HepG2 (cell line): ENCODE data around the gene GJA3. TPM values are rescaled to one million over a fixed set of nuclear protein-coding genes. Genes with fewer than 3 reads are reported as not detected.
A peak's percentile ranks its signal among the peaks of the same experiment; 100 is the strongest.

Source experiments
- ATAC-seq: fragments of 200-7000 bp; cut with Tn5 transposase; 3 replicates; pipeline ENCODE4 v1.9.1; 2020; ENCODE audit warnings: mild to moderate bottlenecking, moderate library complexity
- BruUV-seq: library from RNA; stranded (reverse); fragments of 400-500 nt; replicated peaks from 2 replicates; lab custom pipeline; 2021; lab: Mats Ljungman, UMichigan
- CTCF ChIA-PET: fragments of 300-600 bp; formaldehyde crosslinking; extraction: SDS; loops from one replicate; lab custom pipeline; 2021; ENCODE audit warnings: low total read pairs, inconsistent platforms, low intra/inter-chr PET ratio; lab: Yijun Ruan, JAX
- POLR2A ChIA-PET: fragments of 350-600 bp; sonication (Branson Sonifier 250); formaldehyde crosslinking; loops from one replicate; lab custom pipeline; 2020; ENCODE audit warnings: antibody characterized with exemption, inconsistent platforms; lab: Yijun Ruan, JAX
- DNase-seq: peaks from one replicate; pipeline ENCODE4 v3.0.0-alpha.2; 2015; ENCODE audit warnings: low spot score
- FAIRE-seq: peaks from 3 replicates; lab custom pipeline; 2011; peaks lifted over from hg19 to GRCh38; lab: Jason Lieb, UNC
- H2AFZ ChIP-seq: one replicate; pipeline ENCODE4 v1.6.1; 2011; ENCODE audit warnings: low read length, inconsistent platforms
- H3K27ac ChIP-seq: fragments of 300-600 bp; 3 replicates; pipeline ENCODE4 v1.8.0; 2011; ENCODE audit warnings: mixed run types, mild to moderate bottlenecking, mixed read lengths, low read length, inconsistent platforms; ENCODE audit not compliant: insufficient read depth; ENCODE audit errors: extremely low read length
- H3K27me3 ChIP-seq, 2 experiments: fragments of 200-600 bp in 1 of 2; 2 replicates in 1 of 2; 3 replicates in 1 of 2; pipeline versions ENCODE4 v1.6.0 to v1.8.0; 2011; ENCODE audit warnings: low read length in 2 of 2, mild to moderate bottlenecking in 2 of 2, moderate library complexity in 2 of 2, inconsistent platforms in 1 of 2; ENCODE audit not compliant: insufficient read depth in 2 of 2, control insufficient read depth in 1 of 2
- H3K36me3 ChIP-seq, 2 experiments: fragments of 200-600 bp in 1 of 2; replicated peaks in 1 of 2; 2 replicates in 1 of 2; 3 replicates in 1 of 2; pipeline versions ENCODE4 v1.5.1 to v1.8.0; 2011; ENCODE audit warnings: low read length in 2 of 2, inconsistent platforms in 1 of 2; ENCODE audit not compliant: insufficient read depth in 2 of 2, control insufficient read depth in 1 of 2
- H3K4me1 ChIP-seq: 2 replicates; pipeline ENCODE4 v1.5.1; 2012; ENCODE audit warnings: low read length, inconsistent platforms; ENCODE audit not compliant: insufficient read depth
- H3K4me2 ChIP-seq: 2 replicates; pipeline ENCODE4 v1.6.0; 2011; ENCODE audit warnings: low read depth, low read length, inconsistent platforms
- H3K4me3 ChIP-seq, 3 experiments: fragments of 200-600 bp in 1 of 3; sonication (generic), shearing (Covaris generic) in 1 of 3; replicated peaks in 1 of 3; 2 replicates each; pipeline ENCODE4 v1.5.1; 2011 to 2016; ENCODE audit warnings: low read length in 3 of 3, inconsistent platforms in 2 of 3, low read depth in 2 of 3, mild to moderate bottlenecking in 2 of 3, control low read depth in 1 of 3, mixed read lengths in 1 of 3; ENCODE audit not compliant: insufficient read depth in 1 of 3
- H3K79me2 ChIP-seq: one replicate; pipeline ENCODE4 v1.6.1; 2011; ENCODE audit warnings: low read length, inconsistent platforms; ENCODE audit not compliant: insufficient read depth
- H3K9ac ChIP-seq: 2 replicates; pipeline ENCODE4 v1.6.0; 2011; ENCODE audit warnings: mild to moderate bottlenecking, low read depth, low read length, inconsistent platforms; ENCODE audit not compliant: insufficient read depth
- H3K9me3 ChIP-seq: 2 replicates; pipeline ENCODE4 v1.5.1; 2012; ENCODE audit warnings: mild to moderate bottlenecking, low read length
- H4K20me1 ChIP-seq: 2 replicates; pipeline ENCODE4 v1.6.0; 2011; ENCODE audit warnings: inconsistent platforms, mild to moderate bottlenecking, low read length, moderate library complexity; ENCODE audit not compliant: insufficient read depth
- GATAD1 ChIP-seq: IDR thresholded peaks from 2 replicates; pipeline ENCODE4 v1.6.1; 2016; ENCODE audit warnings: missing genetic modification reagents, missing compliant biosample characterization
- MBNL3 ChIP-seq: fragments of 250-450 bp; sonication (Bioruptor Pico); conservative IDR thresholded peaks from 2 replicates; pipeline ENCODE4 v1.8.0; 2022; ENCODE audit warnings: mild to moderate bottlenecking, inconsistent platforms
- NONO ChIP-seq, 2 experiments: fragments of 450-650 bp in 1 of 2; sonication (generic) in 1 of 2; formaldehyde crosslinking in 1 of 2; IDR thresholded peaks in 1 of 2; conservative IDR thresholded peaks in 1 of 2; 2 replicates each; pipeline versions ENCODE4 v1.6.1 to v1.8.0; 2017 to 2022; ENCODE audit warnings: mild to moderate bottlenecking in 1 of 2, missing genetic modification reagents in 1 of 2, moderate library complexity in 1 of 2
- RAD21 ChIP-seq: fragments of 450-650 bp; formaldehyde crosslinking; IDR thresholded peaks from 2 replicates; pipeline ENCODE4 v1.5.0; 2020; ENCODE audit warnings: mild to moderate bottlenecking
- TGIF2 ChIP-seq: IDR thresholded peaks from 2 replicates; pipeline ENCODE4 v1.6.1; 2016; ENCODE audit warnings: control low read depth, missing compliant biosample characterization
- YY1 ChIP-seq: IDR thresholded peaks from 2 replicates; pipeline ENCODE4 v1.6.1; 2011; ENCODE audit warnings: low read length, low read depth, moderate library complexity, mild to moderate bottlenecking; ENCODE audit not compliant: insufficient read depth, insufficient replicate concordance
- ZFP90 ChIP-seq: sonication (generic); formaldehyde crosslinking; IDR thresholded peaks from 2 replicates; pipeline ENCODE4 v1.8.0; 2022; ENCODE audit warnings: missing genetic modification reagents, mild to moderate bottlenecking, inconsistent platforms, borderline replicate concordance
- ZFX ChIP-seq: sonication (generic); formaldehyde crosslinking; IDR thresholded peaks from 2 replicates; pipeline ENCODE4 v1.4.0; 2020; ENCODE audit warnings: mild to moderate bottlenecking, low read depth, missing genetic modification reagents, moderate library complexity
- WGBS: methylation state at CpG from one replicate; pipeline ENCODE4 v1.1.6; 2017; ENCODE audit warnings: low lambda C conversion rate; 5-methylcytosine and 5-hydroxymethylcytosine counted together
- in situ Hi-C: cut with HindIII; loops from 2 replicates; pipeline ENCODE4 v1.10.0; 2017; ENCODE audit warnings: low pct_unique_long_range_greater_than_20kb; ENCODE audit not compliant: extremely low pct_ligation_motif_present
- intact Hi-C: fragments of 100-400 bp; cut with micrococcal nuclease; formaldehyde crosslinking; loops from one replicate; pipeline ENCODE4 v1.10.0; 2022; ENCODE audit not compliant: unreplicated experiment
- polyA plus RNA-seq, 8 experiments: library from polyadenylated mRNA; depleted of rRNA in 3 of 8; stranded (reverse) in 7 of 8; unstranded in 1 of 8; fragments of >200 nt; fragmentation: Illumina TruSeq in 4 of 8; extraction: Trizol in 4 of 8; gene quantifications; 2 replicates each; pipeline versions ENCODE4 v1.2.1 to v1.2.3, GENCODE V29; 2011 to 2016; ENCODE audit warnings: low read depth in 4 of 8, missing spikeins in 1 of 8, mixed read lengths in 1 of 8; ENCODE audit not compliant: insufficient read depth in 1 of 8
- total RNA-seq, 5 experiments: library from RNA; depleted of rRNA; stranded (reverse); fragments of >200 nt; fragmentation: Illumina TruSeq; extraction: Trizol; gene quantifications; 2 replicates each; pipeline ENCODE4 v1.2.3, GENCODE V29; 2016; ENCODE audit warnings: low read depth in 1 of 5
- TF ChIP-seq, protein P1 (sequence below), 2 experiments: fragments of 450-650 bp in 1 of 2; sonication (generic) in 1 of 2; formaldehyde crosslinking; IDR thresholded peaks; 2 replicates each; pipeline versions ENCODE4 v1.5.0 to v1.8.0; 2020 to 2022; ENCODE audit warnings: mild to moderate bottlenecking in 1 of 2, missing genetic modification reagents in 1 of 2
- TF ChIP-seq, protein P2 (sequence below): sonication (generic); formaldehyde crosslinking; IDR thresholded peaks from 2 replicates; pipeline ENCODE4 v1.4.0; 2020; ENCODE audit warnings: missing genetic modification reagents, borderline replicate concordance
- TF ChIP-seq, protein P3 (sequence below): sonication (generic); formaldehyde crosslinking; IDR thresholded peaks from 2 replicates; pipeline ENCODE4 v1.4.0; 2020; ENCODE audit warnings: missing genetic modification reagents, borderline replicate concordance

Gene GJA3
- total and polyA plus RNA-seq, 2 of the 13 experiments (the other 11 are each of a cell fraction or from before 2014, with no cell fraction given): 0.04 TPM

DNA sequence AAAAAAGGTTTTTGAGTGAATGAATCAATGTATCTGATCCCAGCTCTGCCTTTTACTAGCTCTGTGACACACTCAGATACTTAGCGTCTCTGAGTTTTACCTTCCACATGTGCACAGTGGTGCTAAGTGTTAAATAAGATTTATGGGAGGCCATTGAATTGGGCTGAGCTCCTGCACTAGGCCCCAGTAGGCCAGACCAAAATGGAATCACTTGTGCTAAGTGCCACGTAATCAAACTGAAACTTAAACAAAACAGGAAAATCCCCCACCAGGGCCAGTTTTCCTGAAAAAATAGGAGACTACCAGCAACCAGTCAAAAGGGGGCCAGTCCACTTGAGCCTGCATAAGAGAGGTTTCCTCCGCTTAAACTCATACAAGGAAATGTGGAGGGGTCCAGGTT is 40.9 kb downstream of the GJA3 start:
- H3K4me2 ChIP-seq: peak overlapping the region; percentile 84
- peaks cover 30% of the 10 kb centered on the region for H3K4me1 ChIP-seq
- in situ Hi-C loops (no loop called here), intact Hi-C loops (loop anchor here (1.0 kb wide), 1 partner anchor 8 kb away; no protein-coding TSS in a partner anchor)
- H3K27ac ChIP-seq: peak overlapping the region; percentile 96
- ChIA-PET POLR2A (interaction anchor here (1.0 to 1.6 kb wide), 2 partner anchors 10 to 40 kb away, joined by 3 read pairs; partner anchors contain the start of gene GJA3), CTCF (no interaction called here)
- ATAC-seq (no peak; the same call in 2 of the 3 replicates), FAIRE-seq (no peak), DNase-seq (no peak)
- H3K27me3 ChIP-seq: no peaks in the 10 kb centered on the region
- H4K20me1 ChIP-seq: no peaks in the 10 kb centered on the region
- no peaks in the 10 kb centered on the region for H3K9me3 ChIP-seq
- no peaks in the 10 kb centered on the region for H3K79me2 ChIP-seq
- H3K4me3 ChIP-seq: peak overlapping the region; percentile 59 to 71 (median 65); a peak in 5 of 6 replicates
- BruUV-seq: TSS peak; percentile 99
- peak overlapping the region; percentile 72 for H3K9ac ChIP-seq
- no peaks in the 10 kb centered on the region for H3K36me3 ChIP-seq
- no peak overlapping the region for H2AFZ ChIP-seq
- WGBS: 33% methylated on average over 3 of the region's 3 CpGs
- TF ChIP-seq GATAD1 (CRISPR knock-in tag): no peak
- 0 out of 2 replicates have a peak, but pooled peaks have one; percentile 70 for TF ChIP-seq MBNL3 (CRISPR knock-in tag)
- TF ChIP-seq, protein P1, sequence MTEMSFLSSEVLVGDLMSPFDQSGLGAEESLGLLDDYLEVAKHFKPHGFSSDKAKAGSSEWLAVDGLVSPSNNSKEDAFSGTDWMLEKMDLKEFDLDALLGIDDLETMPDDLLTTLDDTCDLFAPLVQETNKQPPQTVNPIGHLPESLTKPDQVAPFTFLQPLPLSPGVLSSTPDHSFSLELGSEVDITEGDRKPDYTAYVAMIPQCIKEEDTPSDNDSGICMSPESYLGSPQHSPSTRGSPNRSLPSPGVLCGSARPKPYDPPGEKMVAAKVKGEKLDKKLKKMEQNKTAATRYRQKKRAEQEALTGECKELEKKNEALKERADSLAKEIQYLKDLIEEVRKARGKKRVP (CRISPR knock-in tag; IDR thresholded peaks at IDR 0.05): peak in 1 of 2 experiments; percentile 73; a peak in 1 of 4 replicates
- peak; percentile 25 for TF ChIP-seq YY1
- TF ChIP-seq RAD21 (CRISPR knock-in tag): peak; percentile 56; the same call in 1 of the 2 replicates
- TF ChIP-seq, protein P2, sequence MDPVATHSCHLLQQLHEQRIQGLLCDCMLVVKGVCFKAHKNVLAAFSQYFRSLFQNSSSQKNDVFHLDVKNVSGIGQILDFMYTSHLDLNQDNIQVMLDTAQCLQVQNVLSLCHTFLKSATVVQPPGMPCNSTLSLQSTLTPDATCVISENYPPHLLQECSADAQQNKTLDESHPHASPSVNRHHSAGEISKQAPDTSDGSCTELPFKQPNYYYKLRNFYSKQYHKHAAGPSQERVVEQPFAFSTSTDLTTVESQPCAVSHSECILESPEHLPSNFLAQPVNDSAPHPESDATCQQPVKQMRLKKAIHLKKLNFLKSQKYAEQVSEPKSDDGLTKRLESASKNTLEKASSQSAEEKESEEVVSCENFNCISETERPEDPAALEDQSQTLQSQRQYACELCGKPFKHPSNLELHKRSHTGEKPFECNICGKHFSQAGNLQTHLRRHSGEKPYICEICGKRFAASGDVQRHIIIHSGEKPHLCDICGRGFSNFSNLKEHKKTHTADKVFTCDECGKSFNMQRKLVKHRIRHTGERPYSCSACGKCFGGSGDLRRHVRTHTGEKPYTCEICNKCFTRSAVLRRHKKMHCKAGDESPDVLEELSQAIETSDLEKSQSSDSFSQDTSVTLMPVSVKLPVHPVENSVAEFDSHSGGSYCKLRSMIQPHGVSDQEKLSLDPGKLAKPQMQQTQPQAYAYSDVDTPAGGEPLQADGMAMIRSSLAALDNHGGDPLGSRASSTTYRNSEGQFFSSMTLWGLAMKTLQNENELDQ (CRISPR knock-in tag): no peak
- TF ChIP-seq ZFP90 (CRISPR knock-in tag): no peak
- peak; percentile 43 for TF ChIP-seq ZFX (CRISPR knock-in tag)
- TF ChIP-seq TGIF2 (CRISPR knock-in tag): 0 out of 2 replicates have a peak, but pooled peaks have one; percentile 12
- no peak for TF ChIP-seq NONO (IDR thresholded peaks at IDR 0.05)
- 0 out of 2 replicates have a peak, but pooled peaks have one; percentile 17 for TF ChIP-seq NONO (CRISPR knock-in tag; conservative IDR thresholded peaks at IDR 0.05)
- TF ChIP-seq, protein P3, sequence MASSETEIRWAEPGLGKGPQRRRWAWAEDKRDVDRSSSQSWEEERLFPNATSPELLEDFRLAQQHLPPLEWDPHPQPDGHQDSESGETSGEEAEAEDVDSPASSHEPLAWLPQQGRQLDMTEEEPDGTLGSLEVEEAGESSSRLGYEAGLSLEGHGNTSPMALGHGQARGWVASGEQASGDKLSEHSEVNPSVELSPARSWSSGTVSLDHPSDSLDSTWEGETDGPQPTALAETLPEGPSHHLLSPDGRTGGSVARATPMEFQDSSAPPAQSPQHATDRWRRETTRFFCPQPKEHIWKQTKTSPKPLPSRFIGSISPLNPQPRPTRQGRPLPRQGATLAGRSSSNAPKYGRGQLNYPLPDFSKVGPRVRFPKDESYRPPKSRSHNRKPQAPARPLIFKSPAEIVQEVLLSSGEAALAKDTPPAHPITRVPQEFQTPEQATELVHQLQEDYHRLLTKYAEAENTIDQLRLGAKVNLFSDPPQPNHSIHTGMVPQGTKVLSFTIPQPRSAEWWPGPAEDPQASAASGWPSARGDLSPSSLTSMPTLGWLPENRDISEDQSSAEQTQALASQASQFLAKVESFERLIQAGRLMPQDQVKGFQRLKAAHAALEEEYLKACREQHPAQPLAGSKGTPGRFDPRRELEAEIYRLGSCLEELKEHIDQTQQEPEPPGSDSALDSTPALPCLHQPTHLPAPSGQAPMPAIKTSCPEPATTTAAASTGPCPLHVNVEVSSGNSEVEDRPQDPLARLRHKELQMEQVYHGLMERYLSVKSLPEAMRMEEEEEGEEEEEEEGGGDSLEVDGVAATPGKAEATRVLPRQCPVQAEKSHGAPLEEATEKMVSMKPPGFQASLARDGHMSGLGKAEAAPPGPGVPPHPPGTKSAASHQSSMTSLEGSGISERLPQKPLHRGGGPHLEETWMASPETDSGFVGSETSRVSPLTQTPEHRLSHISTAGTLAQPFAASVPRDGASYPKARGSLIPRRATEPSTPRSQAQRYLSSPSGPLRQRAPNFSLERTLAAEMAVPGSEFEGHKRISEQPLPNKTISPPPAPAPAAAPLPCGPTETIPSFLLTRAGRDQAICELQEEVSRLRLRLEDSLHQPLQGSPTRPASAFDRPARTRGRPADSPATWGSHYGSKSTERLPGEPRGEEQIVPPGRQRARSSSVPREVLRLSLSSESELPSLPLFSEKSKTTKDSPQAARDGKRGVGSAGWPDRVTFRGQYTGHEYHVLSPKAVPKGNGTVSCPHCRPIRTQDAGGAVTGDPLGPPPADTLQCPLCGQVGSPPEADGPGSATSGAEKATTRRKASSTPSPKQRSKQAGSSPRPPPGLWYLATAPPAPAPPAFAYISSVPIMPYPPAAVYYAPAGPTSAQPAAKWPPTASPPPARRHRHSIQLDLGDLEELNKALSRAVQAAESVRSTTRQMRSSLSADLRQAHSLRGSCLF (CRISPR knock-in tag): no peak
